Uterus (tissue), 4 donors: ENCODE results near the gene APC2. TPM values are rescaled to one million over a fixed set of nuclear protein-coding genes. Genes with fewer than 3 reads are reported as not detected.

Source experiments
- DNase-seq, 2 donors: peaks; one replicate each; pipeline ENCODE4 v3.0.0-alpha.2; 2019 to 2020
- H3K27ac ChIP-seq, 2 donors: fragments of 200-600 bp; sonication (generic); 1 replicate in 1 of 2; 2 replicates in 1 of 2; pipeline ENCODE4 v1.5.1; 2016 to 2018
- H3K27me3 ChIP-seq, 2 donors: fragments of 200-600 bp; sonication (generic); one replicate each; pipeline ENCODE4 v1.5.1; 2018 to 2019; ENCODE audit warnings: control low read depth in 1 of 2
- H3K36me3 ChIP-seq, 2 donors: fragments of 200-600 bp; sonication (generic); one replicate each; pipeline ENCODE4 v1.5.1; 2019; ENCODE audit warnings: control low read depth in 1 of 2
- H3K4me1 ChIP-seq, 2 donors: fragments of 200-600 bp; sonication (generic); one replicate each; pipeline ENCODE4 v1.5.1; 2018 to 2019; ENCODE audit warnings: control low read depth in 1 of 2
- H3K4me3 ChIP-seq, 2 donors: fragments of 200-600 bp; sonication (generic); 1 replicate in 1 of 2; 2 replicates in 1 of 2; pipeline ENCODE4 v1.5.1; 2018 to 2019; ENCODE audit warnings: mild to moderate bottlenecking in 1 of 2
- H3K9me3 ChIP-seq, 2 donors: fragments of 200-600 bp; sonication (generic); one replicate each; pipeline ENCODE4 v1.5.1; 2019; ENCODE audit warnings: control low read depth in 1 of 2
- POLR2A ChIP-seq, 2 donors: fragments of 450-650 bp; IDR thresholded peaks; one replicate each; pipeline ENCODE4 v1.6.1; 2016; ENCODE audit warnings: antibody characterized with exemption in 2 of 2, mild to moderate bottlenecking in 1 of 2, moderate library complexity in 1 of 2
- intact Hi-C: fragments of 100-400 bp; cut with DNase I; formaldehyde crosslinking; loops from one replicate; pipeline ENCODE4 v1.15.1; 2023; ENCODE audit warnings: low total_unique reads
- total RNA-seq, 4 donors: library from RNA; depleted of rRNA in 3 of 4; stranded (reverse); fragments of >200 nt in 3 of 4; gene quantifications; one replicate each; pipeline versions ENCODE4 v1.1.0 to v1.2.4, GENCODE V29; 2014 to 2023
- TF ChIP-seq, protein P1 (sequence below), 4 experiments: fragments of 200-600 bp in 2 of 4; fragments of 450-650 bp in 2 of 4; sonication (generic) in 2 of 4; IDR thresholded peaks; one replicate each; pipeline ENCODE4 v1.5.1; 2016 to 2019; ENCODE audit warnings: antibody characterized with exemption in 4 of 4, mild to moderate bottlenecking in 2 of 4, moderate library complexity in 1 of 4
- donor health status: DM: yes; HTN: yes; CAD: no.

Gene APC2
- total RNA-seq, 4 donors from 2014 or later, result 0.12 to 3.5 (median 0.77) TPM; not detected in 1

DNA sequence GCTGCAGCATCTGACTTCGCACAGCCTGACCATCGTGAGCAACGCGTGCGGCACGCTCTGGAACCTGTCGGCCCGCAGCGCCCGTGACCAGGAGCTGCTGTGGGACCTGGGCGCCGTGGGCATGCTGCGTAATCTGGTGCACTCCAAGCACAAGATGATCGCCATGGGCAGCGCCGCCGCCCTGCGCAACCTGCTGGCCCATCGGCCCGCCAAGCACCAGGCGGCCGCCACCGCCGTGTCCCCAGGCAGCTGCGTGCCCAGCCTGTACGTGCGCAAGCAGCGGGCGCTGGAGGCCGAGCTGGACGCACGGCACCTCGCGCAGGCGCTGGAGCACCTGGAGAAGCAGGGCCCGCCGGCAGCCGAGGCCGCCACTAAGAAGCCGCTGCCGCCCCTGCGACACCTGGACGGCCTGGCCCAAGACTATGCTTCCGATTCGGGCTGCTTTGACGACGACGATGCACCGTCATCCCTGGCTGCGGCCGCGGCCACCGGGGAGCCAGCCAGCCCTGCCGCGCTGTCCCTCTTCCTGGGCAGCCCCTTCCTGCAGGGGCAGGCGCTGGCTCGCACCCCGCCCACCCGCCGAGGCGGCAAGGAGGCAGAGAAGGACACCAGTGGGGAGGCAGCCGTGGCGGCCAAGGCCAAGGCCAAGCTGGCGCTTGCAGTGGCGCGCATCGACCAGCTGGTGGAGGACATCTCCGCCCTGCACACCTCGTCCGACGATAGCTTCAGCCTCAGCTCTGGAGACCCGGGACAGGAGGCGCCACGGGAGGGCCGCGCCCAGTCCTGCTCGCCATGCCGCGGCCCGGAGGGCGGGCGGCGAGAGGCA lies 15.5 kb downstream of the APC2 start:
- Histone ChIP-seq H3K27ac (no peak overlapping the region), H3K27me3 (peaks cover 21 to 30% of the 10 kb centered on the region in 2 donors), H3K9me3 (no peaks in the 10 kb centered on the region), H3K36me3 (no peaks in the 10 kb centered on the region), H3K4me1 (peaks cover 8 to 42% of the 10 kb centered on the region in 2 donors), H3K4me3 (no peak overlapping the region)
- no peak for DNase-seq
- intact Hi-C loops, result no loop called here
- no peak for TF ChIP-seq POLR2A (IDR thresholded peaks at IDR 0.05)
- TF ChIP-seq, protein P1, sequence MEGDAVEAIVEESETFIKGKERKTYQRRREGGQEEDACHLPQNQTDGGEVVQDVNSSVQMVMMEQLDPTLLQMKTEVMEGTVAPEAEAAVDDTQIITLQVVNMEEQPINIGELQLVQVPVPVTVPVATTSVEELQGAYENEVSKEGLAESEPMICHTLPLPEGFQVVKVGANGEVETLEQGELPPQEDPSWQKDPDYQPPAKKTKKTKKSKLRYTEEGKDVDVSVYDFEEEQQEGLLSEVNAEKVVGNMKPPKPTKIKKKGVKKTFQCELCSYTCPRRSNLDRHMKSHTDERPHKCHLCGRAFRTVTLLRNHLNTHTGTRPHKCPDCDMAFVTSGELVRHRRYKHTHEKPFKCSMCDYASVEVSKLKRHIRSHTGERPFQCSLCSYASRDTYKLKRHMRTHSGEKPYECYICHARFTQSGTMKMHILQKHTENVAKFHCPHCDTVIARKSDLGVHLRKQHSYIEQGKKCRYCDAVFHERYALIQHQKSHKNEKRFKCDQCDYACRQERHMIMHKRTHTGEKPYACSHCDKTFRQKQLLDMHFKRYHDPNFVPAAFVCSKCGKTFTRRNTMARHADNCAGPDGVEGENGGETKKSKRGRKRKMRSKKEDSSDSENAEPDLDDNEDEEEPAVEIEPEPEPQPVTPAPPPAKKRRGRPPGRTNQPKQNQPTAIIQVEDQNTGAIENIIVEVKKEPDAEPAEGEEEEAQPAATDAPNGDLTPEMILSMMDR (IDR thresholded peaks at IDR 0.05), result peak in 2 of 4 experiments; percentile 8 to 25

DNA sequence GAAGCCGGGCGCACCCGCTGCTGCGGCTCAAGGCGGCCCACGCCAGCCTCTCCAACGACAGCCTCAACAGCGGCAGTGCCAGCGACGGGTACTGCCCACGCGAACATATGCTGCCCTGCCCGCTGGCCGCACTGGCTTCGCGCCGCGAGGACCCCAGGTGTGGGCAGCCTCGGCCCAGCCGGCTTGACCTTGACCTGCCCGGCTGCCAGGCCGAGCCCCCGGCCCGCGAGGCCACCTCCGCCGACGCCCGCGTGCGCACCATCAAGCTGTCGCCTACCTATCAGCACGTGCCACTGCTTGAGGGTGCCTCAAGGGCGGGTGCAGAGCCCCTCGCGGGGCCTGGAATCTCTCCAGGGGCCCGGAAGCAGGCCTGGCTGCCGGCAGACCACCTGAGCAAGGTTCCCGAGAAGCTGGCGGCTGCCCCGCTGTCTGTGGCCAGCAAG lies 16.1 kb downstream of the APC2 start:
- intact Hi-C loops, result no loop called here
- no peak for DNase-seq
- Histone ChIP-seq H3K9me3 (no peaks in the 10 kb centered on the region), H3K4me3 (no peak overlapping the region), H3K27me3 (peaks cover 21 to 36% of the 10 kb centered on the region in 2 donors), H3K4me1 (peaks cover 10 to 48% of the 10 kb centered on the region in 2 donors), H3K36me3 (no peaks in the 10 kb centered on the region), H3K27ac (no peak overlapping the region)
- no peak for TF ChIP-seq POLR2A (IDR thresholded peaks at IDR 0.05)
- TF ChIP-seq, protein P1 (IDR thresholded peaks at IDR 0.05), result no peak

DNA sequence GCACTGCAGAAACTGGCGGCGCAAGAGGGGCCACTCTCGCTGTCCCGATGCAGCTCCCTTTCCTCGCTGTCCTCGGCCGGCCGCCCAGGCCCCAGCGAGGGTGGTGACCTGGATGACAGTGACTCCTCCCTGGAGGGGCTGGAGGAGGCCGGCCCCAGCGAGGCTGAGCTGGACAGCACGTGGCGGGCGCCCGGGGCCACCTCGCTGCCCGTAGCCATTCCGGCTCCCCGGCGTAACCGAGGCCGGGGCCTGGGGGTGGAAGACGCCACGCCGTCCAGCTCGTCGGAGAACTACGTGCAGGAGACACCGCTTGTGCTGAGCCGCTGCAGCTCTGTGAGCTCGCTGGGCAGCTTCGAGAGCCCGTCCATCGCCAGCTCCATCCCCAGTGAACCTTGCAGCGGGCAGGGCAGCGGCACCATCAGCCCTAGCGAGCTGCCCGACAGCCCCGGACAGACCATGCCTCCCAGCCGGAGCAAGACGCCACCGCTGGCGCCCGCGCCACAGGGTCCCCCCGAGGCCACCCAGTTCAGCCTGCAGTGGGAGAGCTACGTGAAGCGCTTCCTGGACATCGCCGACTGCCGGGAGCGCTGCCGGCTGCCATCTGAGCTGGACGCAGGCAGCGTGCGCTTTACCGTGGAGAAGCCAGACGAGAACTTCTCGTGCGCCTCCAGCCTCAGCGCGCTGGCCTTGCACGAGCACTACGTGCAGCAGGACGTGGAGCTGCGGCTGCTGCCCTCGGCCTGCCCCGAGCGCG lies 16.7 kb downstream of the APC2 start:
- TF ChIP-seq, protein P1 (IDR thresholded peaks at IDR 0.05), result no peak
- TF ChIP-seq POLR2A (IDR thresholded peaks at IDR 0.05), result no peak
- no peaks in the 10 kb centered on the region for H3K9me3 ChIP-seq
- peaks cover 12 to 53% of the 10 kb centered on the region in 2 donors for H3K4me1 ChIP-seq
- H3K27ac ChIP-seq, result no peak overlapping the region
- intact Hi-C loops, result no loop called here
- H3K27me3 ChIP-seq, result peaks cover 24 to 40% of the 10 kb centered on the region in 2 donors
- H3K36me3 ChIP-seq, result no peaks in the 10 kb centered on the region
- no peak overlapping the region for H3K4me3 ChIP-seq
- no peak for DNase-seq

DNA sequence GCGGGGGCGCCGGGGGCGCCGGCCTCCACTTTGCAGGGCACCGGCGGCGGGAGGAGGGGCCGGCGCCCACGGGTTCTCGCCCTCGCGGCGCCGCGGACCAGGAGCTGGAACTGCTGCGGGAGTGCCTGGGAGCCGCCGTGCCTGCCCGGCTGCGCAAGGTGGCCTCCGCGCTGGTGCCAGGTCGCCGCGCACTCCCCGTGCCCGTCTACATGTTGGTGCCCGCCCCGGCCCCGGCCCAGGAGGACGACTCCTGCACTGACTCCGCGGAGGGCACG lies 17.2 kb downstream of the APC2 start:
- Histone ChIP-seq H3K4me3 (no peak overlapping the region), H3K27ac (no peak overlapping the region), H3K9me3 (no peaks in the 10 kb centered on the region), H3K36me3 (no peaks in the 10 kb centered on the region), H3K27me3 (peaks cover 28 to 40% of the 10 kb centered on the region in 2 donors), H3K4me1 (peaks cover 12 to 53% of the 10 kb centered on the region in 2 donors)
- TF ChIP-seq, protein P1 (IDR thresholded peaks at IDR 0.05), result no peak
- no peak for TF ChIP-seq POLR2A (IDR thresholded peaks at IDR 0.05)
- DNase-seq, result no peak
- intact Hi-C loops, result no loop called here
